BE2C (cell line): Measurements from ENCODE around the gene MFAP2.

Source experiments
- DNase-seq: peaks from one replicate; pipeline ENCODE4 v3.0.0-alpha.2; 2020
- H3K27me3 ChIP-seq: fragments of 250-450 bp; sonication (Bioruptor Pico); 2 replicates; pipeline ENCODE4 v1.5.1; 2020; ENCODE audit warnings: mild to moderate bottlenecking
- H3K36me3 ChIP-seq: fragments of 250-450 bp; sonication (Bioruptor Pico); 2 replicates; pipeline ENCODE4 v1.5.1; 2020; ENCODE audit warnings: mild to moderate bottlenecking
- H3K4me1 ChIP-seq: fragments of 250-450 bp; sonication (Bioruptor Pico); 2 replicates; pipeline ENCODE4 v1.5.1; 2020
- H3K4me3 ChIP-seq: 2 replicates; pipeline ENCODE4 v1.5.1; 2011; ENCODE audit warnings: low read depth, low read length
- H3K9me3 ChIP-seq: fragments of 250-450 bp; sonication (Bioruptor Pico); 2 replicates; pipeline ENCODE4 v1.5.1; 2020
- CTCF ChIP-seq: IDR thresholded peaks from 2 replicates; pipeline ENCODE4 v1.5.1; 2012; ENCODE audit warnings: mild to moderate bottlenecking, low read depth, low read length

Gene MFAP2

GRCh38 chr1:16970132-16970910, 10.1 kb downstream of the MFAP2 start:
- no peaks in the 10 kb centered on the region for H3K9me3 ChIP-seq
- no peak for TF ChIP-seq CTCF
- no peak for DNase-seq
- H3K4me3 ChIP-seq = no peak overlapping the region
- H3K4me1 ChIP-seq = no peaks in the 10 kb centered on the region
- no peaks in the 10 kb centered on the region for H3K27me3 ChIP-seq
- H3K36me3 ChIP-seq = no peaks in the 10 kb centered on the region

DNA sequence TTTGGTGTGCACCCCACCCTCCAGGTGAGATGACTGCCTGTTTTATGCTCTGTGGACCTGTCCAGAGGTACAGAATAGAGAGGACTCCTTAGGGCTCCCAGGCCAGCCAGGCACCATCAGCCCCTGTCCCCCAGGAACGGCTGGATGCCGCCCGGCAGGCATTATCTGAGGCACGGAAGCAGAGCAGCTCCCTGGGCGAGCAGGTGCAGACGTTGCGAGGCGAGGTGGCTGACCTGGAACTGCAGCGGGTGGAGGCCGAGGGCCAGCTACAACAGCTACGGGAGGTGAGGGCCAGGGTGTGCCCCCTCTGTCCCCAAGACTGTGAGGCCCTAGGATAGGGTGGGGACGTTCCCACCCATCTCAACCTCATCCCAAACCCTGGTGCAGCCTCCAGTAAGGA, 10.8 kb downstream of the MFAP2 start:
- H3K36me3 ChIP-seq = no peaks in the 10 kb centered on the region
- H3K27me3 ChIP-seq = no peaks in the 10 kb centered on the region
- TF ChIP-seq CTCF = no peak
- H3K4me3 ChIP-seq = no peak overlapping the region
- no peak for DNase-seq
- H3K9me3 ChIP-seq = no peaks in the 10 kb centered on the region
- no peaks in the 10 kb centered on the region for H3K4me1 ChIP-seq

DNA sequence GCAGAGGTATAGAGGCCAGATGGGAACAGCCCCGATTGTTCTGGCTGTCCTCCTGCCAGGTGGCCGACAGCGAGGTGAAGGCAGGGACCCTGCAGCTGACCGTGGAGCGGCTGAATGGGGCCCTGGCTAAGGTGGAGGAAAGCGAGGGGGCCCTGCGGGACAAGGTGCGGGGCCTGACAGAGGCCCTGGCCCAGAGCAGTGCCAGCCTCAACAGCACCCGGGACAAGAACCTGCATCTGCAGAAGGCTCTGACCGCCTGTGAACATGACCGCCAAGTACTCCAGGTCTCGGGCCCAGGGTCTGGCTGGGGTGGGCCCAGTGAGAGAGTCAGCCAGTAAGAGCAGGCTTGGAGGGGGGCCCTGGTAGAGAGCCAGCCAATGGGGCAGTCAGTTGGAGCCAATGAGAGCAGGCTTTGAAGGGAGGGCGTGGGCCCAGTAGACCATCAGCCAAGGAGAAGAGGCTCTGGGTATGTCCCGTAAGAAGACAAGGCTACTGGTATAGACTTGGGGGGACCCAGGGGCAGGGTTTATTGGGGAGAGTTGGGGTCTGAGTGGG, 11.3 kb downstream of the MFAP2 start:
- no peak for TF ChIP-seq CTCF
- DNase-seq = no peak
- no peak overlapping the region for H3K4me3 ChIP-seq
- H3K4me1 ChIP-seq = no peaks in the 10 kb centered on the region
- H3K27me3 ChIP-seq = no peaks in the 10 kb centered on the region
- H3K9me3 ChIP-seq = no peaks in the 10 kb centered on the region
- H3K36me3 ChIP-seq = no peaks in the 10 kb centered on the region

GRCh38 chr1:16968372-16968771, 12.0 kb downstream of the MFAP2 start:
- H3K4me3 ChIP-seq = no peak overlapping the region
- no peaks in the 10 kb centered on the region for H3K4me1 ChIP-seq
- no peaks in the 10 kb centered on the region for H3K27me3 ChIP-seq
- DNase-seq = no peak
- TF ChIP-seq CTCF = no peak
- no peaks in the 10 kb centered on the region for H3K36me3 ChIP-seq
- no peaks in the 10 kb centered on the region for H3K9me3 ChIP-seq

DNA sequence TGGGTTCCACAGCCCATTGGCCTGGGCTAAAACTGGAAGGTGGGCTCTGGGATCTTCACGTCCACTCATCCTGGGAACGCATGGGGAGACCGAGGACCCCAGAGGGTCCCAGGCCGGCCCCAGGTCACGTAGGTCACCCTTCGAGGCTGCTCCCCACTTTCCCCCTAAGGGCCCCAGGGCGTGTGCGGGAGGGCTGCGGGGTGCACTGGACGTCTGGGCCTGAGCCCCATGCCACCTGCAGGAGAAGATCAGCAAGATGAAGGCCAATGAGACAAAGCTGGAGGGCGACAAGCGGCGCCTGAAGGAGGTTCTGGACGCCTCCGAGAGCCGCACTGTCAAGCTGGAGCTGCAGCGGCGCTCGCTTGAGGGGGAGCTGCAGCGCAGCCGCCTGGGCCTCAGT, 12.5 kb downstream of the MFAP2 start:
- DNase-seq = no peak
- no peak for TF ChIP-seq CTCF
- Histone ChIP-seq H3K4me3 (no peak overlapping the region), H3K27me3 (no peaks in the 10 kb centered on the region), H3K4me1 (no peaks in the 10 kb centered on the region), H3K36me3 (no peaks in the 10 kb centered on the region), H3K9me3 (no peaks in the 10 kb centered on the region)

GRCh38 chr1:16967095-16967575, 13.3 kb downstream of the MFAP2 start:
- Histone ChIP-seq H3K9me3 (no peaks in the 10 kb centered on the region), H3K36me3 (no peaks in the 10 kb centered on the region), H3K4me3 (no peak overlapping the region), H3K4me1 (no peaks in the 10 kb centered on the region), H3K27me3 (no peaks in the 10 kb centered on the region)
- peak; percentile 53 for DNase-seq
- TF ChIP-seq CTCF = no peak
